Glutamatergic neuron (in vitro differentiated cells): ENCODE results near the gene CHN2. TPM values are rescaled to one million over a fixed set of nuclear protein-coding genes. Genes with fewer than 3 reads are reported as not detected.

Experiments used
- DNase-seq: peaks from one replicate; pipeline ENCODE4 v3.0.0; 2022
- H3K27ac Mint-ChIP-seq: one replicate; pipeline ENCODE4 v1.8.0; 2020; ENCODE audit warnings: mild to moderate bottlenecking, mixed read lengths, inconsistent platforms; ENCODE audit not compliant: unreplicated experiment
- H3K27me3 Mint-ChIP-seq: one replicate; pipeline ENCODE4 v1.8.0; 2020; ENCODE audit warnings: mild to moderate bottlenecking, moderate library complexity, mixed read lengths, inconsistent platforms; ENCODE audit not compliant: unreplicated experiment
- H3K36me3 Mint-ChIP-seq: one replicate; pipeline ENCODE4 v1.8.0; 2020; ENCODE audit warnings: mild to moderate bottlenecking, mixed read lengths, inconsistent platforms; ENCODE audit not compliant: unreplicated experiment
- H3K4me1 Mint-ChIP-seq: one replicate; pipeline ENCODE4 v1.8.0; 2020; ENCODE audit warnings: mild to moderate bottlenecking, low read depth, mixed read lengths, inconsistent platforms; ENCODE audit not compliant: unreplicated experiment
- H3K4me3 Mint-ChIP-seq: one replicate; pipeline ENCODE4 v1.8.0; 2020; ENCODE audit warnings: mild to moderate bottlenecking, mixed read lengths, inconsistent platforms; ENCODE audit not compliant: unreplicated experiment
- H3K9me3 Mint-ChIP-seq: one replicate; pipeline ENCODE4 v1.8.0; 2020; ENCODE audit warnings: mild to moderate bottlenecking, moderate library complexity, mixed read lengths, inconsistent platforms; ENCODE audit not compliant: unreplicated experiment
- CTCF ChIP-seq: fragments of 200-600 bp; sonication (generic); IDR thresholded peaks from one replicate; pipeline ENCODE4 v1.5.0; 2021; ENCODE audit not compliant: partially characterized antibody, unreplicated experiment
- total RNA-seq: library from RNA; stranded (reverse); fragmentation: NEBNext Ultra II Directional; extraction: Animal tissue kit (Norgen Biotek cat#: 25700); gene quantifications from one replicate; pipeline ENCODE4 v1.2.1, GENCODE V29; 2021; ENCODE audit not compliant: unreplicated experiment

CHN2 gene
- total RNA-seq, 1 donor from 2014 or later = 63.2 TPM

GRCh38 chr7:29418056-29418455 is 223.5 kb downstream of the CHN2 start:
- no peak for DNase-seq
- no peak for TF ChIP-seq CTCF
- Mint-ChIP-seq H3K36me3 (no peaks in the 10 kb centered on the region), H3K9me3 (no peaks in the 10 kb centered on the region), H3K4me1 (peaks cover 3% of the 10 kb centered on the region), H3K27ac (no peak overlapping the region), H3K27me3 (no peaks in the 10 kb centered on the region), H3K4me3 (no peak overlapping the region)

GRCh38 chr7:29418651-29419050 is 224.1 kb downstream of the CHN2 start:
- Mint-ChIP-seq H3K4me3 (no peak overlapping the region), H3K9me3 (no peaks in the 10 kb centered on the region), H3K27me3 (no peaks in the 10 kb centered on the region), H3K36me3 (no peaks in the 10 kb centered on the region), H3K27ac (no peak overlapping the region), H3K4me1 (peaks cover 5% of the 10 kb centered on the region)
- no peak for TF ChIP-seq CTCF
- DNase-seq = no peak

- no peak overlapping the region for H3K27ac Mint-ChIP-seq
- H3K27me3 Mint-ChIP-seq = no peaks in the 10 kb centered on the region
- H3K4me3 Mint-ChIP-seq = no peak overlapping the region
- peaks cover 2% of the 10 kb centered on the region for H3K9me3 Mint-ChIP-seq
- no peak for TF ChIP-seq CTCF
- H3K4me1 Mint-ChIP-seq = peaks cover 5% of the 10 kb centered on the region
- no peaks in the 10 kb centered on the region for H3K36me3 Mint-ChIP-seq
- DNase-seq = no peak
These were observed 225.4 kb downstream of the CHN2 start for GRCh38 chr7:29420011-29420410.

GRCh38 chr7:29421010-29421956 is 226.7 kb downstream of the CHN2 start:
- TF ChIP-seq CTCF = no peak
- no peaks in the 10 kb centered on the region for H3K36me3 Mint-ChIP-seq
- no peak overlapping the region for H3K27ac Mint-ChIP-seq
- H3K4me1 Mint-ChIP-seq = peaks cover 3% of the 10 kb centered on the region
- no peak overlapping the region for H3K4me3 Mint-ChIP-seq
- no peaks in the 10 kb centered on the region for H3K27me3 Mint-ChIP-seq
- no peak for DNase-seq
- peaks cover 2% of the 10 kb centered on the region for H3K9me3 Mint-ChIP-seq

GRCh38 chr7:29422829-29423228 is 228.3 kb downstream of the CHN2 start:
- Mint-ChIP-seq H3K4me3 (no peak overlapping the region), H3K36me3 (no peaks in the 10 kb centered on the region), H3K27me3 (no peaks in the 10 kb centered on the region), H3K4me1 (peaks cover 2% of the 10 kb centered on the region), H3K9me3 (peaks cover 2% of the 10 kb centered on the region), H3K27ac (no peak overlapping the region)
- no peak for DNase-seq
- no peak for TF ChIP-seq CTCF
